Erythroblast (primary cell): ENCODE data around the gene PCNA.

Experiments used
- DNase-seq, 2 experiments: peaks; one replicate each; lab custom pipeline; 2025; lab: John Stamatoyannopoulos, UW
- GATA1 ChIP-seq: IDR thresholded peaks from 2 replicates; pipeline ENCODE4 v1.6.1; 2011; ENCODE audit warnings: low read depth, mild to moderate bottlenecking, control low read depth, low read length, moderate library complexity
- POLR2A ChIP-seq: IDR thresholded peaks from 2 replicates; pipeline ENCODE4 v1.6.1; 2011; ENCODE audit warnings: mild to moderate bottlenecking, low read length

PCNA gene

GRCh38 chr20:5128886-5129285 lies 9.1 kb upstream of the PCNA start:
- TF ChIP-seq POLR2A (no peak), GATA1 (no peak)
- no peak for DNase-seq

DNA sequence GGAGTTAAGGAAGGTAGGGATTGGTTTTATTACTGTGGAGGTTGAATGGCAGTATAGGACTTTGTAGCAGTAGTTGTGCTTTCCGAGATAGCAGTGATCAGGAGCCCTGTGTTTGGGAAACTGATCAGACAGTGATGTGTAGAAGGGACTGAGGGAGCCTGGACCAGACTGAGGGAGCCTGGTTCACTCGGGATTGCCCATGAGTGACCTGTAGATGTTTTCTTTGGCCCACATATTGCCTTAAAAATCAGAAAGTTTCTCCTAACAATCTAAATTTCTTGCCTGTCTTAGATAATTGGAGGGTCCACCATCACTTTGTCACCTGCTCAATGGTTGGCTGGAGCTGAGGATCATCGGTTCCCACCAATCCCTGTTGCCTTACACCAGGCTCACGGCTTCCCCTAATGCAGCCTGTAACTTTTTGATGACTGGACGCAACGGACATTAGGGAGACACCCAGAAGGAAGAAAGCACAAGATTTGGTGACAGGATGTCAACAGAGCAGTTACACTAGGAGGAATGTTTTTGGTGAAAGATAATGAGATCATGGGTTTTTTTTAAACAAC lies 8.2 kb upstream of the PCNA start:
- TF ChIP-seq POLR2A (no peak), GATA1 (no peak)
- DNase-seq, result no peak

GRCh38 chr20:5127204-5127858 lies 7.6 kb upstream of the PCNA start:
- TF ChIP-seq GATA1 (no peak), POLR2A (peak; percentile 15)
- peak; percentile 71 to 74 for DNase-seq

DNA sequence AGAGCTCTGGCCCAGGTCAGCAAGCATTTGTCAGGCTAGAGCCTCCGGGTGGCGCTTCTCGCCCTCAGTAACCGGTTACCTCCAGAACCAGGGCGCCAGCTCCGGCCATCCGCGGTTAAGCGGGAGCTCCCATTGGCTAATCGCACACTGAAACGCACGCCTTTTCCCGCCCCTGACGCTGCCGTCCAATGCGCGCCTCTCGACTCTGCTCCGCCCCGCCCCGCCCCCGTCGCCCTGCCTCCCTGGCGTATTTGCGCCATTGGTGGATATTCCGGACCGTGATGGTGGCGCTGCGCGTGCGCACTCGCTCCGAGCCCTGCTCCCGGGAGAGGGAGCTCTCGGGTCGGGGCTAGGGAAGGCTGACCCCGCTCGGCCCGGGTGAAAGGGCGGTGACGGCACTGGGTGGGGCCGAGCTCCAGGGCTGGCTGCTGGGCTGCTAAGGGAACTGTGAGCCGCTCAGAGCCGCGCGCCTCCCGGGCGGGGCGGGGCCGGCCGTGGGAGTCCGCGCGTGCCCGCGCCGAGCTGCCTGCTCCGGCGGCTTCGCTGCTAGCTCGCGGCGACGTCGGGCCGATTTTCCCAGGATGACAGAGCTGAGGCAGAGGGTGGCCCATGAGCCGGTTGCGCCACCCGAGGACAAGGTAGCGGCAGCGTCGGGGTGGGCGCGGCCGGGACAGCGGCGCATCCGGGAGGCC lies 6.9 kb upstream of the PCNA start, which contains the start of gene CDS2:
Gene CDS2 (plus strand): TSS at position 497 of the 692 bp plus-strand sequence. CDS start 85 bp downstream, at position 582.
- DNase-seq, result peak; percentile 99 to 100
- TF ChIP-seq POLR2A, result peak; percentile 75
- TF ChIP-seq GATA1, result no peak

- DNase-seq, result peak; percentile 84 to 89
- no peak for TF ChIP-seq GATA1
- no peak for TF ChIP-seq POLR2A
Measured at GRCh38 chr20:5122873-5123260, 3.1 kb upstream of the PCNA start.

GRCh38 chr20:5120185-5120476 lies 373 bp upstream of the PCNA start:
- DNase-seq, result no peak
- TF ChIP-seq GATA1, result no peak
- no peak for TF ChIP-seq POLR2A

DNA sequence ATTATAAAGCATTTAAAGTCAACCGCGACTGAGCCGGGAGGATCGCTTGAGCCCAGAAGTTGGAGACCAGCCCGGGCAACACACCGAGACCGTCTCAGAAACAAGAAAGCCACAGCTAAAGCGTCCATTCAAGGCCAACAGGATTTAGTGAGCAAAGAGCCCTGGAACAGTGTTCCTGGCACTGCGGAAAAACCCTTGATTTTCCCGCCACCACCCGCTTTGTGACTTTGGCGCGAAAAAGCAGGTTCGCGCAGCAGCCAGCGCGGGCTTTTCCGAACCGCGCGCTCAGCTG lies 669 bp downstream of the PCNA start:
- DNase-seq, result no peak
- TF ChIP-seq POLR2A (no peak), GATA1 (no peak)

- DNase-seq, result peak; percentile 64 to 74
- TF ChIP-seq POLR2A (no peak), GATA1 (no peak)
Measured at GRCh38 chr20:5118220-5119142, 1.3 kb downstream of the PCNA start.

DNA sequence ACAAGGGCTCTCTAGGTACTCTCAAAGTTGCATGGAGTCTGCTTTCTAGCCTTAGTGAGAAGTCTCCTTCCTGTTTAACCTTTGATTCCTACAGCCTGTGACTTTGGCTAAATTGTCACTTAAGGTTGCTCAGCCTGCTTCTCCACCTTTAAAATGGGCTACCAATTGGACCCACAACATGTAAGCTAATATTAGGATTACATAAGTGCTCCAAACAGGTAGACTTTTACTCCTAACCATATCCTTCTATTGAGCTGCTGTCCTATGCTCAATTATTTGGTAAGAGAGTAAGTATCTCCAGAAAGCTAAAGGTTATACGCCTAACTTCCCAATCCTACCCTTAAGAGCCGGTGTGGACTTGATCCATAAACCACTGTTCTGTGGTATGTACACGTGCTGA lies 2.9 kb downstream of the PCNA start:
- TF ChIP-seq POLR2A, result peak; percentile 32
- no peak for TF ChIP-seq GATA1
- DNase-seq, result no peak

DNA sequence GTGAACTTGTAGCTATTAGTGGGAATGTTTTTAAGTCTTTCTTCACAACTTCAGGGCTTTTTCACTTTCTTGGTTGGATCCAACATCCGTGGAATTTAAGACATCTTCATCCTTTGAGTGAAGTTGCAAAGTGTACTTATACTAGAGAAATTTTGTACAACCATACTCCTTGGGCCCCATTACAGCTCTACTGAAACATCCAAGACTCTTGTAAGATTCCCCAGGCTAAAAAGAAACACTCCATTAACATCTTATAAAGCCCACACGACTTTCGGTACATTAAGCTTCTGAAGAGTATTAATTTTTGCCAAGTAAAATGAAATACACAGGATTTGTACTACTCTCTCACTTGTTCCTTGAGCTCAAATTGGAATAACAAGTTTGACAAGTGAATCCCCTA lies 5.4 kb downstream of the PCNA start:
- no peak for TF ChIP-seq POLR2A
- no peak for TF ChIP-seq GATA1
- DNase-seq, result no peak

DNA sequence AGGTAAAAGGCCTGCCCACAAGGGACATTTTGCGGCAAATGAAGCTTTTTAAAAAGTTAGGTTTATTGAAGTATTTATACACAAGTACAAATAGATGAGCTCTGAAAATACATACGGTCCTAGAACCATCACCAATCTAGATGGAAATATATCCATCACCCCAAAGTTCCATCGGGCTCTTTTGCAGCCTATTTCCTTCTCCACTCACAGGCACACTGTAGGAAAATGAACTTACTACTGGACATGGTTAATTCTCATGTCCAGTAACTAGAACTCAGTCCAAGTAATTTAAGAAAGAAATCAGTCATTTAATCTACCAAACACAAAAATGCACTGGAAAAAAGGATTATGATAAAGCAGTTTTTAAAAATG lies 6.2 kb downstream of the PCNA start:
- DNase-seq, result no peak
- no peak for TF ChIP-seq GATA1
- no peak for TF ChIP-seq POLR2A

- no peak for TF ChIP-seq POLR2A
- TF ChIP-seq GATA1, result no peak
Measured at GRCh38 chr20:5109276-5109675, 10.5 kb downstream of the PCNA start.

DNA sequence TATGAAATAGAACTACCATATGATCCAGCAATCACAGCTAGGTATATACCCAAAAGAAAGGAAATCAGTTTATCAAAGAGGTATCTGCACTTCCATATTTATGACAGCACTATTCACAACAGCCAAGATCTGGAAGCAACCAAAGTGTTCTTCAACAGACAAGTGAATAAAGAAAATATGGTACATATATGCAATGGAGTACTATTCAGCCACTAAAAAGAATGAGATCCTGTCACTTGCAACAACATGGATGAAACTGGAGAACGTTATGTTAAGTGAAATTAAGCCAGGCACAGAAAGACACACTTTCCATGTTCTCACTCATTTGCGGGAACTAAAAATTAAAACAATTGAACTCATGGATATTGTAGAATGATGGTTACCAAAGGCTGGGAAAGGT lies 15.3 kb downstream of the PCNA start:
- DNase-seq, result no peak
- TF ChIP-seq GATA1 (no peak), POLR2A (no peak)

More at GRCh38 chr20:5109276-5109675, 10.5 kb downstream of the PCNA start:
- no peak for DNase-seq
